OCI-LY7 (cell line): ENCODE data around the gene CFAP99. TPM values are rescaled to one million over a fixed set of nuclear protein-coding genes. Genes with fewer than 3 reads are reported as not detected.

Source experiments
- BruUV-seq: library from RNA; stranded (reverse); fragments of 400-500 nt; replicated peaks from 2 replicates; lab custom pipeline; 2021; lab: Mats Ljungman, UMichigan
- CTCF ChIA-PET: fragments of 300-600 bp; sonication (Branson Sonifier 250); formaldehyde crosslinking; loops from one replicate; lab custom pipeline; 2022; ENCODE audit warnings: antibody characterized with exemption; ENCODE audit not compliant: unreplicated experiment; lab: Charles Lee
- POLR2A ChIA-PET: fragments of 300-600 bp; sonication (Branson Sonifier 250); formaldehyde crosslinking; loops from one replicate; lab custom pipeline; 2022; ENCODE audit warnings: antibody characterized with exemption; lab: Charles Lee
- DNase-seq: peaks from one replicate; pipeline ENCODE4 v3.0.0-alpha.2; 2015; ENCODE audit warnings: low spot score
- H2AFZ ChIP-seq: fragments of 200-600 bp; sonication (generic), shearing (Covaris generic); 2 replicates; pipeline ENCODE4 v1.6.1; 2014; ENCODE audit warnings: mild to moderate bottlenecking, antibody characterized with exemption, low read length, moderate library complexity
- H3K27ac ChIP-seq: fragments of 200-600 bp; sonication (generic); 2 replicates; pipeline ENCODE4 v1.5.1; 2014; ENCODE audit warnings: mixed run types, low read depth, mild to moderate bottlenecking, moderate library complexity, low read length, inconsistent platforms; ENCODE audit not compliant: poor library complexity, severe bottlenecking
- H3K36me3 ChIP-seq: fragments of 200-600 bp; sonication (generic); 2 replicates; pipeline ENCODE4 v1.6.1; 2014; ENCODE audit warnings: mild to moderate bottlenecking, antibody characterized with exemption, low read length, moderate library complexity, mixed read lengths; ENCODE audit not compliant: insufficient read depth
- H3K4me1 ChIP-seq: fragments of 200-600 bp; sonication (generic); 2 replicates; pipeline ENCODE4 v1.5.1; 2014; ENCODE audit warnings: mild to moderate bottlenecking, low read length; ENCODE audit not compliant: insufficient read depth, poor library complexity, severe bottlenecking
- H3K4me2 ChIP-seq: fragments of 200-600 bp; sonication (generic); 2 replicates; pipeline ENCODE4 v1.6.1; 2014; ENCODE audit warnings: mild to moderate bottlenecking, low read length
- H3K4me3 ChIP-seq: fragments of 200-600 bp; sonication (generic); 2 replicates; pipeline ENCODE4 v1.5.1; 2014; ENCODE audit warnings: mild to moderate bottlenecking, low read depth, low read length; ENCODE audit not compliant: poor library complexity, severe bottlenecking
- H3K79me2 ChIP-seq: fragments of 200-600 bp; sonication (generic); 2 replicates; pipeline ENCODE4 v1.6.1; 2016; ENCODE audit warnings: low read depth, mild to moderate bottlenecking, low read length, moderate library complexity, mixed read lengths; ENCODE audit not compliant: insufficient read depth
- H3K9me2 ChIP-seq: fragments of 200-600 bp; sonication (generic); 2 replicates; pipeline ENCODE4 v1.6.1; 2016; ENCODE audit warnings: mild to moderate bottlenecking, low read length, mixed read lengths; ENCODE audit not compliant: insufficient read depth
- H3K9me3 ChIP-seq: fragments of 200-600 bp; sonication (generic); 2 replicates; pipeline ENCODE4 v1.6.1; 2014; ENCODE audit warnings: mild to moderate bottlenecking, mixed run types, low read length, mixed read lengths
- H4K20me1 ChIP-seq: fragments of 200-600 bp; sonication (generic); 2 replicates; pipeline ENCODE4 v1.6.1; 2014; ENCODE audit warnings: mild to moderate bottlenecking, antibody characterized with exemption, low read length, moderate library complexity, mixed read lengths; ENCODE audit not compliant: insufficient read depth
- CTCF ChIP-seq: fragments of 200-600 bp; sonication (generic); conservative IDR thresholded peaks from 2 replicates; pipeline ENCODE4 v1.5.1; 2014; ENCODE audit warnings: mild to moderate bottlenecking, antibody characterized with exemption, low read length, moderate library complexity, mixed read lengths
- EZH2phosphoT487 ChIP-seq: fragments of 200-600 bp; sonication (generic); IDR thresholded peaks from 2 replicates; pipeline ENCODE4 v1.6.1; 2018; ENCODE audit warnings: low read depth, borderline replicate concordance, mild to moderate bottlenecking, mixed run types, antibody characterized with exemption, low read length, moderate library complexity, mixed read lengths
- intact Hi-C: fragments of 100-400 bp; cut with micrococcal nuclease; formaldehyde crosslinking; loops from one replicate; pipeline ENCODE4 v1.10.0; 2022; ENCODE audit not compliant: unreplicated experiment
- total RNA-seq, 2 experiments: library from RNA; depleted of rRNA in 1 of 2; stranded (reverse); fragments of >200 nt in 1 of 2; shearing (Covaris generic) in 1 of 2; gene quantifications; 2 replicates each; pipeline ENCODE4 v1.2.3, GENCODE V29; 2014 to 2022

Gene CFAP99
- total RNA-seq, 2 experiments from 2014 or later, result not detected

GRCh38 chr4:2415213-2415612, 3.5 kb upstream of the CFAP99 start:
- intact Hi-C loops, result no loop called here
- ChIA-PET CTCF (no interaction called here), POLR2A (no interaction called here)
- TF ChIP-seq CTCF (no peak), EZH2phosphoT487 (no peak)
- no peak overlapping the region for H3K4me3 ChIP-seq
- no peak overlapping the region for H2AFZ ChIP-seq
- no peaks in the 10 kb centered on the region for H3K9me2 ChIP-seq
- H3K79me2 ChIP-seq, result no peaks in the 10 kb centered on the region
- H3K4me1 ChIP-seq, result peaks cover 22% of the 10 kb centered on the region
- no peak for DNase-seq
- H3K9me3 ChIP-seq, result no peaks in the 10 kb centered on the region
- H3K4me2 ChIP-seq, result no peak overlapping the region
- BruUV-seq, result no TSS peak
- H3K27ac ChIP-seq, result no peak overlapping the region
- no peaks in the 10 kb centered on the region for H3K36me3 ChIP-seq
- H4K20me1 ChIP-seq, result no peaks in the 10 kb centered on the region

GRCh38 chr4:2415881-2416563, 2.7 kb upstream of the CFAP99 start:
- Histone ChIP-seq H3K4me3 (no peak overlapping the region), H3K9me3 (no peaks in the 10 kb centered on the region), H3K79me2 (no peaks in the 10 kb centered on the region), H3K4me2 (no peak overlapping the region), H2AFZ (no peak overlapping the region), H3K36me3 (no peaks in the 10 kb centered on the region), H4K20me1 (no peaks in the 10 kb centered on the region), H3K9me2 (no peaks in the 10 kb centered on the region), H3K4me1 (peaks cover 22% of the 10 kb centered on the region), H3K27ac (no peak overlapping the region)
- no TSS peak for BruUV-seq
- POLR2A ChIA-PET, result no interaction called here
- intact Hi-C loops, result no loop called here
- CTCF ChIA-PET, result no interaction called here
- TF ChIP-seq CTCF, result no peak
- no peak for TF ChIP-seq EZH2phosphoT487
- DNase-seq, result no peak

GRCh38 chr4:2416564-2417225, 2.1 kb upstream of the CFAP99 start:
- TF ChIP-seq EZH2phosphoT487 (no peak), CTCF (no peak)
- Histone ChIP-seq H4K20me1 (no peaks in the 10 kb centered on the region), H3K4me3 (no peak overlapping the region), H3K4me2 (no peak overlapping the region), H3K9me2 (no peaks in the 10 kb centered on the region), H3K4me1 (peaks cover 26% of the 10 kb centered on the region), H3K79me2 (no peaks in the 10 kb centered on the region), H3K27ac (no peak overlapping the region), H2AFZ (no peak overlapping the region), H3K36me3 (no peaks in the 10 kb centered on the region), H3K9me3 (no peaks in the 10 kb centered on the region)
- no TSS peak for BruUV-seq
- ChIA-PET CTCF (no interaction called here), POLR2A (no interaction called here)
- DNase-seq, result no peak
- intact Hi-C loops, result no loop called here
